Glomerular visceral epithelial cell (primary cell): ENCODE measurements around the gene SMAD4.

ENCODE experiments used
- DNase-seq: peaks from one replicate; pipeline ENCODE4 v3.0.0-alpha.2; 2016; ENCODE audit errors: extremely low spot score

SMAD4 gene

GRCh38 chr18:51021226-51021965, 8.6 kb upstream of the SMAD4 start:
- DNase-seq: no peak

GRCh38 chr18:51025512-51025911, 4.5 kb upstream of the SMAD4 start:
- no peak for DNase-seq

GRCh38 chr18:51028201-51028805, 1.7 kb upstream of the SMAD4 start:
- DNase-seq: peak; percentile 16

GRCh38 chr18:51029378-51029693, 677 bp upstream of the SMAD4 start:
- DNase-seq: no peak

- peak; percentile 74 for DNase-seq
Observed at GRCh38 chr18:51030537-51031258, 685 bp downstream of the SMAD4 start.

GRCh38 chr18:51032193-51032592, 2.2 kb downstream of the SMAD4 start:
- DNase-seq: no peak

GRCh38 chr18:51037230-51037629, 7.2 kb downstream of the SMAD4 start:
- no peak for DNase-seq

GRCh38 chr18:51038110-51038509, 8.1 kb downstream of the SMAD4 start:
- DNase-seq: peak; percentile 26

- DNase-seq: peak; percentile 24
Observed at GRCh38 chr18:51039138-51040112, 9.4 kb downstream of the SMAD4 start.

GRCh38 chr18:51041677-51042352, 11.8 kb downstream of the SMAD4 start:
- DNase-seq: no peak

- DNase-seq: no peak
Observed at GRCh38 chr18:51044928-51045585, 15.0 kb downstream of the SMAD4 start.

GRCh38 chr18:51048190-51048589, 18.2 kb downstream of the SMAD4 start:
- no peak for DNase-seq

GRCh38 chr18:51049137-51049536, 19.1 kb downstream of the SMAD4 start:
- no peak for DNase-seq

- DNase-seq: peak; percentile 43
Observed at GRCh38 chr18:51051105-51051712, 21.2 kb downstream of the SMAD4 start.

- no peak for DNase-seq
Observed at GRCh38 chr18:51053814-51054213, 23.8 kb downstream of the SMAD4 start.

- DNase-seq: no peak
Observed at GRCh38 chr18:51054764-51055163, 24.8 kb downstream of the SMAD4 start.

GRCh38 chr18:51059969-51060368, 30.0 kb downstream of the SMAD4 start:
- no peak for DNase-seq

- DNase-seq: no peak
Observed at GRCh38 chr18:51064256-51064655, 34.2 kb downstream of the SMAD4 start.

- peak; percentile 41 for DNase-seq
Observed at GRCh38 chr18:51066273-51066672, 36.3 kb downstream of the SMAD4 start.

- peak; percentile 69 for DNase-seq
Observed at GRCh38 chr18:51068105-51068504, 38.1 kb downstream of the SMAD4 start.
